Measurements from ENCODE around the gene PPP2CA. TPM values are rescaled to one million over a fixed set of nuclear protein-coding genes. Genes with fewer than 3 reads are reported as not detected.

The PPP2CA gene
- total and polyA plus RNA-seq, 2 of the 4 experiments (the other 2 are of a cell fraction) = 70.6 to 73.6 TPM

DNA sequence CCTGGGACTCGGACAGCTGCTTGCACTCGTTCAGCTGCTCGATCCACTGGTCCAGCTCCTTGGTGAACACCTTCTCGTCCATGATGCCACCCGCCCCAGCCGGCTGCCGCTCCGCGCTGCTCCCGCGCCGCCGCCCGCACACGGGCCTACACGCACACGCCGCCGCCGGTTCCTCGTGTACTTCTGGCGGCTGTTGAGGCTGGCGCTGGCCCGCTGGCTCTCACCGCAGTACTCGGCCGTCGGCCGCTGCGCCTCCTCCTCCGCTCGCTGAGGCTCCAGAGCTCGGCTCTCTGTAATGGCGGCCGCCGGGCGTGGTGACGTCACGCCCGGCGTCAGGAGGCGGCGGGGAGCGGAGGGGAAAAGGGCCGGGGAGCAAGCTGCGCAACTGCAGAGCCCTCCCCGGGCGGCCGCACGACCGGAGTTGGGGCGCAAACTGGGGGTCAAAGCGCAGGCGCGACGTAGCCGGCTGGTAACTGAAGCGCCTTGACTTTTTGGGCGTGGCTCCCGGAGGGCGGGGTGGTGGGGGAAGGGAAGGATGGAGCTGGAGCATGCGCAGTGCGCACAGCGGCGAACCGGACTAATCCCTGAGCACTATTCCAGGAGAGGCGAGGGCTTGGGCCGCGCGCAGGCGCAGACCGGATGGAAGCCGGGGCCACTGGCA is at the start of gene PPP2CA (continued):
- no peak for TF ChIP-seq SMC3 (IDR thresholded peaks at IDR 0.05; ENCODE audit: low read depth, low read length)
- TF ChIP-seq, protein P1, sequence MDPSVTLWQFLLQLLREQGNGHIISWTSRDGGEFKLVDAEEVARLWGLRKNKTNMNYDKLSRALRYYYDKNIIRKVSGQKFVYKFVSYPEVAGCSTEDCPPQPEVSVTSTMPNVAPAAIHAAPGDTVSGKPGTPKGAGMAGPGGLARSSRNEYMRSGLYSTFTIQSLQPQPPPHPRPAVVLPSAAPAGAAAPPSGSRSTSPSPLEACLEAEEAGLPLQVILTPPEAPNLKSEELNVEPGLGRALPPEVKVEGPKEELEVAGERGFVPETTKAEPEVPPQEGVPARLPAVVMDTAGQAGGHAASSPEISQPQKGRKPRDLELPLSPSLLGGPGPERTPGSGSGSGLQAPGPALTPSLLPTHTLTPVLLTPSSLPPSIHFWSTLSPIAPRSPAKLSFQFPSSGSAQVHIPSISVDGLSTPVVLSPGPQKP (IDR thresholded peaks at IDR 0.05; ENCODE audit: borderline replicate concordance, low read depth, low read length) = no peak

DNA sequence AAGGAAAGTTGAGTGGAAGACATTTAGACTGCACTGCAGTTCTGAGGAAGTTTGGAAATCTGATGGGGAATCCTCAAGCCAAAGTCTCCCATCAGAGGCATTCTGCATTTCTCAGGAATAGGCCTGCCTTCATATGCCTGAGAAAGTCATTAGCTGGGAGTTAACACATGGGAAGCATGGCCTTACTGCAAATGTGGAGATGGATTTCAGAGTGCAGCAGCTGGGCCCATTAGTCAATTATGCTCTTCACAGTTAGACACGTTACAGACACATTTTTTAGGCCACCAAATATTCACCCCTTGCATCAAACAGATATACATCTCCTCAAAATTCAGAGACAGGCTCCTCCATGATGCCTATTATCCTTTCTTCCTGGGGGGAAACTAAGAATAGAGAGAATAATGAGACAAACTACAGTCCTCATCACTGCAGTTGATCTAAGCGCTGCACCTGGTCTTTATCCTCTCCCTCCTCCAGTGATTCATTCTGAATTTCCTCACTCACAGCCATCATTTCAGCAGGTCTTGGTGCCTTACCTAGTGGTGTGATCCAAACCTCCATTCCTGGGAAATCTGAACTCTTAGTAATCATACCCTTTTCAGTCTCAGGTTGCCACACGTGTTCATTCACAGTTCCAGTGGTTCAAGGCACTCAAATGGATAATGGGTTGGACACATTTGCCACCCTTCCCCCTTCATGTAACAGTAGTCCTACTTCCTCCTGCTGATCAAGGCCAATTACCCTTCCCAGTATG is 47.9 kb upstream of the PPP2CA start:
- in situ Hi-C loops (cut with MboI; ENCODE audit: low sequenced_read_pairs) (no loop called here), dilution Hi-C loops (cut with HindIII; ENCODE audit: low sequenced_read_pairs, unreplicated experiment) (no loop called here), intact Hi-C loops (cut with micrococcal nuclease) (no loop called here)
- Histone ChIP-seq H4K5ac (ENCODE audit: low read depth, low read length) (no peak overlapping the region), H4K20me1 (ENCODE audit: insufficient read depth, low read length) (no peaks in the 10 kb centered on the region), H3K23ac (ENCODE audit: low read depth, low read length) (no peak overlapping the region), H4K91ac (ENCODE audit: insufficient read depth, low read depth, low read length) (no peak overlapping the region), H3K18ac (ENCODE audit: low read depth, low read length) (no peak overlapping the region), H3K4ac (ENCODE audit: low read depth, low read length) (no peak overlapping the region), H2AK9ac (replicated peaks; ENCODE audit: low read depth, low read length, poor library complexity) (no peak overlapping the region), H2BK5ac (ENCODE audit: low read depth, low read length, poor library complexity, severe bottlenecking) (no peak overlapping the region), H3K27me3 (ENCODE audit: control insufficient read depth, insufficient read depth, low read length) (no peaks in the 10 kb centered on the region; the same call in 1 of the 2 replicates), H2BK15ac (ENCODE audit: low read depth, low read length) (no peak overlapping the region), H3K4me1 (ENCODE audit: control insufficient read depth, insufficient read depth, low read length) (no peaks in the 10 kb centered on the region), H3K14ac (replicated peaks; ENCODE audit: low read depth, low read length) (no peak overlapping the region), H4K8ac (ENCODE audit: low read depth in 2 of 2, low read length in 2 of 2) (no peak overlapping the region), H3K27ac (ENCODE audit: insufficient read depth, low read length) (no peak overlapping the region), H3K79me1 (ENCODE audit: low read depth in 1 of 2, low read length in 2 of 2) (no peaks in the 10 kb centered on the region), H3K4me3 (ENCODE audit: insufficient read depth, low read depth, low read length) (no peak overlapping the region), H3K4me2 (ENCODE audit: low read depth, low read length) (no peak overlapping the region), H3K9me3 (ENCODE audit: control insufficient read depth, insufficient read depth, low read length) (no peaks in the 10 kb centered on the region), H2BK120ac (ENCODE audit: low read depth, low read length) (no peak overlapping the region), H3K9me1 (ENCODE audit: insufficient read depth, low read length) (no peaks in the 10 kb centered on the region), H2AFZ (replicated peaks; ENCODE audit: low read length, poor library complexity) (no peak overlapping the region), H3K9ac (ENCODE audit: low read depth, low read length) (no peak overlapping the region), H3K36me3 (ENCODE audit: control insufficient read depth, insufficient read depth, low read length) (no peaks in the 10 kb centered on the region), H2BK20ac (ENCODE audit: low read depth, low read length) (no peak overlapping the region), H3K56ac (ENCODE audit: extremely low read depth, insufficient read depth, low read length) (no peak overlapping the region), H2AK5ac (ENCODE audit: low read depth, low read length) (no peak overlapping the region)
- TF ChIP-seq BHLHE40 (IDR thresholded peaks at IDR 0.05; ENCODE audit: low read depth, low read length) (no peak), MAZ (IDR thresholded peaks at IDR 0.05; ENCODE audit: borderline replicate concordance, low read depth, low read length) (no peak), CEBPB (IDR thresholded peaks at IDR 0.05; ENCODE audit: low read depth, low read length) (no peak)
- TF ChIP-seq, protein P2, sequence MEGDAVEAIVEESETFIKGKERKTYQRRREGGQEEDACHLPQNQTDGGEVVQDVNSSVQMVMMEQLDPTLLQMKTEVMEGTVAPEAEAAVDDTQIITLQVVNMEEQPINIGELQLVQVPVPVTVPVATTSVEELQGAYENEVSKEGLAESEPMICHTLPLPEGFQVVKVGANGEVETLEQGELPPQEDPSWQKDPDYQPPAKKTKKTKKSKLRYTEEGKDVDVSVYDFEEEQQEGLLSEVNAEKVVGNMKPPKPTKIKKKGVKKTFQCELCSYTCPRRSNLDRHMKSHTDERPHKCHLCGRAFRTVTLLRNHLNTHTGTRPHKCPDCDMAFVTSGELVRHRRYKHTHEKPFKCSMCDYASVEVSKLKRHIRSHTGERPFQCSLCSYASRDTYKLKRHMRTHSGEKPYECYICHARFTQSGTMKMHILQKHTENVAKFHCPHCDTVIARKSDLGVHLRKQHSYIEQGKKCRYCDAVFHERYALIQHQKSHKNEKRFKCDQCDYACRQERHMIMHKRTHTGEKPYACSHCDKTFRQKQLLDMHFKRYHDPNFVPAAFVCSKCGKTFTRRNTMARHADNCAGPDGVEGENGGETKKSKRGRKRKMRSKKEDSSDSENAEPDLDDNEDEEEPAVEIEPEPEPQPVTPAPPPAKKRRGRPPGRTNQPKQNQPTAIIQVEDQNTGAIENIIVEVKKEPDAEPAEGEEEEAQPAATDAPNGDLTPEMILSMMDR (conservative IDR thresholded peaks at IDR 0.05; ENCODE audit: low read depth, low read length) = no peak
- WGBS, 2 experiments (ENCODE audit: extremely low coverage in 2 of 2, insufficient read length in 1 of 2) = 100% methylated on average over 1 of the region's 3 CpGs; no CpG with 5 or more reads in 1 of the 2 experiments
- no peak for DNase-seq
- POLR2A ChIA-PET (ENCODE audit: unreplicated experiment) = no interaction called here
- CTCF ChIA-PET = no interaction called here
- no peak for ATAC-seq (ENCODE audit: low read depth)
- BruUV-seq (replicated peaks) = no TSS peak

Data from IMR-90 (cell line).